Vagina (tissue), 2 donors: ENCODE data around the gene AMOT. TPM values are rescaled to one million over a fixed set of nuclear protein-coding genes. Genes with fewer than 3 reads are reported as not detected.

Experiments used
- DNase-seq, 2 donors: peaks; one replicate each; pipeline ENCODE4 v3.0.0-alpha.2; 2017; ENCODE audit errors: extremely low spot score in 2 of 2
- H3K27ac ChIP-seq: fragments of 200-600 bp; sonication (generic); one replicate; pipeline ENCODE4 v1.5.1; 2019
- H3K27me3 ChIP-seq: fragments of 200-600 bp; sonication (generic); one replicate; pipeline ENCODE4 v1.5.1; 2019
- H3K36me3 ChIP-seq, 2 donors: fragments of 200-600 bp; sonication (generic); one replicate each; pipeline ENCODE4 v1.5.1; 2017 to 2019
- H3K4me1 ChIP-seq: fragments of 200-600 bp; sonication (generic); one replicate; pipeline ENCODE4 v1.5.1; 2019
- H3K4me3 ChIP-seq, 2 donors: fragments of 200-600 bp; sonication (generic); 1 replicate in 1 of 2; 2 replicates in 1 of 2; pipeline ENCODE4 v1.5.1; 2016 to 2019
- H3K9me3 ChIP-seq: fragments of 200-600 bp; sonication (generic); one replicate; pipeline ENCODE4 v1.5.1; 2019
- POLR2A ChIP-seq, 2 donors: fragments of 450-650 bp; IDR thresholded peaks; one replicate each; pipeline ENCODE4 v1.6.1; 2017; ENCODE audit warnings: antibody characterized with exemption in 2 of 2, mild to moderate bottlenecking in 2 of 2, moderate library complexity in 2 of 2
- POLR2AphosphoS5 ChIP-seq, 2 donors: sonication (generic); formaldehyde crosslinking; IDR thresholded peaks; one replicate each; pipeline ENCODE4 v1.9.0; 2017; ENCODE audit warnings: antibody characterized with exemption in 2 of 2, mild to moderate bottlenecking in 2 of 2, low read depth in 1 of 2; ENCODE audit not compliant: insufficient read depth in 1 of 2
- intact Hi-C: fragments of 100-400 bp; cut with DNase I; formaldehyde crosslinking; loops from one replicate; pipeline ENCODE4 v1.15.1; 2023
- total RNA-seq: library from RNA; depleted of rRNA; stranded (reverse); fragments of >200 nt; gene quantifications from one replicate; pipeline ENCODE4 v1.2.3, GENCODE V29; 2016
- TF ChIP-seq, protein P1 (sequence below), 3 experiments: fragments of 450-650 bp in 2 of 3; fragments of 200-600 bp in 1 of 3; sonication (generic) in 1 of 3; IDR thresholded peaks; one replicate each; pipeline ENCODE4 v1.5.1; 2017 to 2019; ENCODE audit warnings: antibody characterized with exemption in 3 of 3, mild to moderate bottlenecking in 2 of 3, moderate library complexity in 2 of 3

The AMOT gene
- total RNA-seq, 1 donor from 2014 or later = 9.8 TPM

DNA sequence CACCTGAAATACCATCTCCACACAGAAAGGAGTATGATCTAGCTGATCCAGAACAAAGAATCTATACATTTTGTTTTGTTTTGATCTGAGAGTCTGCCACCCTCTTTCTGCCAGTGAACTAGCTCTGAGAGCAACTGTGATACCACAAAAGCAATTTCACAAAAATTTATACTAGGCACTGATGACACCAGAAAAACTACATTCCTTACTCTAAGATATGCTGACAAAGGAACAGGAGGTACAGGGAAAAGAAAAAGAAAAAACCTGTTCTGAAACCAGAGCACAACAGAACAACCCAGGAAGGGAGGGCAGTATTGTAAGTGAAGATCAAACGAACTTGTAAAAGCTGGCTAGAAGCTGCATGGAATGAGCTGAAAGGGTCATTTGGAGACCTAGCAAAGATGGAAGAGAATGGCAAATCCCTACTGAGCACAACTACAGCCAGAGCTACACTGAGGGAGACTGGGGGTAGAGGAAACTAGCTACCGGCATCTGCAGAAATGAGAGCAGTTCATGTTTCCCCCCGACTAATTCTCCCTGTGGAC lies 31.9 kb downstream of the AMOT start:
- H3K36me3 ChIP-seq = peaks cover 0 to 5% of the 10 kb centered on the region in 2 donors
- no peak for TF ChIP-seq POLR2A (IDR thresholded peaks at IDR 0.05)
- no peaks in the 10 kb centered on the region for H3K4me1 ChIP-seq
- DNase-seq = no peak
- no peaks in the 10 kb centered on the region for H3K27me3 ChIP-seq
- H3K9me3 ChIP-seq = no peaks in the 10 kb centered on the region
- H3K4me3 ChIP-seq = no peak overlapping the region
- intact Hi-C loops = no loop called here
- no peak overlapping the region for H3K27ac ChIP-seq

DNA sequence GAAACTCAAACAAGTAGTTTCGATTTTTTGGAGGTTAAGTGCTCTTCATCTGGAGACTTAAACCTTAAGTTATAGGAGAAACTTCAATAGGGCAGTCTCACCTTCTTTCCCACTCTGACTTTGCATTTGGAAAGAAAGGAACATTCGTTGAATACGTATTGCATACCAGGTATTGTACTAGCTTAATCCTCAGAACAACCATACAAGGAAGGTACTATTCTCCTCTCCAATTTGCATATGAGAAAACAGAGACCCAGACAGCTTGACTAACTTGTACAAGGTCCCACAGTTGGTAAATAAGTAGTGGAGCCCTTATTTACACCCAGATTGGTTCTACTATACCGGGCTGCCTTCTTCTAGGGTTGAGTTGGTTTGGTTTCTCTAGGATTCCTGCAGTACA lies 32.6 kb downstream of the AMOT start:
- TF ChIP-seq POLR2A (IDR thresholded peaks at IDR 0.05) (no peak), POLR2AphosphoS5 (IDR thresholded peaks at IDR 0.05; ENCODE audit: insufficient read depth in 1 of 2, low read depth in 1 of 2) (no peak)
- TF ChIP-seq, protein P1, sequence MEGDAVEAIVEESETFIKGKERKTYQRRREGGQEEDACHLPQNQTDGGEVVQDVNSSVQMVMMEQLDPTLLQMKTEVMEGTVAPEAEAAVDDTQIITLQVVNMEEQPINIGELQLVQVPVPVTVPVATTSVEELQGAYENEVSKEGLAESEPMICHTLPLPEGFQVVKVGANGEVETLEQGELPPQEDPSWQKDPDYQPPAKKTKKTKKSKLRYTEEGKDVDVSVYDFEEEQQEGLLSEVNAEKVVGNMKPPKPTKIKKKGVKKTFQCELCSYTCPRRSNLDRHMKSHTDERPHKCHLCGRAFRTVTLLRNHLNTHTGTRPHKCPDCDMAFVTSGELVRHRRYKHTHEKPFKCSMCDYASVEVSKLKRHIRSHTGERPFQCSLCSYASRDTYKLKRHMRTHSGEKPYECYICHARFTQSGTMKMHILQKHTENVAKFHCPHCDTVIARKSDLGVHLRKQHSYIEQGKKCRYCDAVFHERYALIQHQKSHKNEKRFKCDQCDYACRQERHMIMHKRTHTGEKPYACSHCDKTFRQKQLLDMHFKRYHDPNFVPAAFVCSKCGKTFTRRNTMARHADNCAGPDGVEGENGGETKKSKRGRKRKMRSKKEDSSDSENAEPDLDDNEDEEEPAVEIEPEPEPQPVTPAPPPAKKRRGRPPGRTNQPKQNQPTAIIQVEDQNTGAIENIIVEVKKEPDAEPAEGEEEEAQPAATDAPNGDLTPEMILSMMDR (IDR thresholded peaks at IDR 0.05) = no peak
- no peak overlapping the region for H3K4me3 ChIP-seq
- DNase-seq = no peak
- no peaks in the 10 kb centered on the region for H3K4me1 ChIP-seq
- H3K27me3 ChIP-seq = no peaks in the 10 kb centered on the region
- H3K27ac ChIP-seq = no peak overlapping the region
- intact Hi-C loops = no loop called here
- peaks cover 0 to 5% of the 10 kb centered on the region in 2 donors for H3K36me3 ChIP-seq
- no peaks in the 10 kb centered on the region for H3K9me3 ChIP-seq

DNA sequence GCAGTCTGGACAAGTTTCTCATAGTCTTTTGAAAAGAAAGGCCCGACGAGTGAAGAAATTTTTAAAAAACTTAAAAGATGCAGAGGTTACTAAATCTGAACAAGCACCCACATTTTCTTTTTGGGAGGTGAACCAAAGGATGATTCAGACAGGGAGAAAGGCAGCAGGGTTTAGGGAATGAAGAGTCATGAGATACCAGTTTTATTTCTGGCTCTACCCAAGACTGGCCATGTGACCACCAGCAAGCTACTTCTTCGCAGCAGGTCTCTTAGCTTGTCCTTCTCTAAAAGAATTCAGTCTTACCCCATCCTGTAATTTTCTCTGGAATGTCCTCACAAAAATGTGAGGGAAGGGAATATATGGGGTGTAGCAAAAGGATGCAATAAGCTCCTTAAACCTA lies 37.6 kb downstream of the AMOT start:
- H3K9me3 ChIP-seq = no peaks in the 10 kb centered on the region
- no peak for TF ChIP-seq POLR2AphosphoS5 (IDR thresholded peaks at IDR 0.05; ENCODE audit: insufficient read depth in 1 of 2, low read depth in 1 of 2)
- TF ChIP-seq POLR2A (IDR thresholded peaks at IDR 0.05) = no peak
- TF ChIP-seq, protein P1 (IDR thresholded peaks at IDR 0.05) = no peak
- no peak overlapping the region for H3K4me3 ChIP-seq
- H3K27me3 ChIP-seq = no peaks in the 10 kb centered on the region
- H3K27ac ChIP-seq = no peak overlapping the region
- no peak for DNase-seq
- intact Hi-C loops = no loop called here
- H3K36me3 ChIP-seq = peaks cover 0 to 5% of the 10 kb centered on the region in 2 donors
- no peaks in the 10 kb centered on the region for H3K4me1 ChIP-seq

DNA sequence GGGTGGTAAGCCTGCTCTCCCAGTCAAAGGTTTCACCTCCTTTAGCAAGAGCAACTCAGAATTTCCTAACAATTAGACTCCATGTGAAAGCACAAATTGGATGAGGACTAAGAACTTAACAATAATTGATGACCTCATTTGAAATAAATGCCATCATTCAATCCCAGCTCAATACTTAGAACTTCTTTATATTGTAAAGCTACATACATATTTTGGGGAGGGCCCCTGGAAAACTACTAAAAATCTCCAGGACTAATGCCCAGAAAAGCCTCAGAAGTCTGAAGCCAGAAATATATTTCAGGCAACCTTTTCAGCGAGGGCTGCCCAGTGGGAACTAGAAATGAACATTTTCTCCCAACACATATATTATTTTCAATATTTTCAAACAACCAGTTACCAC lies 38.1 kb downstream of the AMOT start:
- TF ChIP-seq, protein P1 (IDR thresholded peaks at IDR 0.05) = no peak
- TF ChIP-seq POLR2AphosphoS5 (IDR thresholded peaks at IDR 0.05; ENCODE audit: insufficient read depth in 1 of 2, low read depth in 1 of 2) (no peak), POLR2A (IDR thresholded peaks at IDR 0.05) (no peak)
- intact Hi-C loops = no loop called here

DNA sequence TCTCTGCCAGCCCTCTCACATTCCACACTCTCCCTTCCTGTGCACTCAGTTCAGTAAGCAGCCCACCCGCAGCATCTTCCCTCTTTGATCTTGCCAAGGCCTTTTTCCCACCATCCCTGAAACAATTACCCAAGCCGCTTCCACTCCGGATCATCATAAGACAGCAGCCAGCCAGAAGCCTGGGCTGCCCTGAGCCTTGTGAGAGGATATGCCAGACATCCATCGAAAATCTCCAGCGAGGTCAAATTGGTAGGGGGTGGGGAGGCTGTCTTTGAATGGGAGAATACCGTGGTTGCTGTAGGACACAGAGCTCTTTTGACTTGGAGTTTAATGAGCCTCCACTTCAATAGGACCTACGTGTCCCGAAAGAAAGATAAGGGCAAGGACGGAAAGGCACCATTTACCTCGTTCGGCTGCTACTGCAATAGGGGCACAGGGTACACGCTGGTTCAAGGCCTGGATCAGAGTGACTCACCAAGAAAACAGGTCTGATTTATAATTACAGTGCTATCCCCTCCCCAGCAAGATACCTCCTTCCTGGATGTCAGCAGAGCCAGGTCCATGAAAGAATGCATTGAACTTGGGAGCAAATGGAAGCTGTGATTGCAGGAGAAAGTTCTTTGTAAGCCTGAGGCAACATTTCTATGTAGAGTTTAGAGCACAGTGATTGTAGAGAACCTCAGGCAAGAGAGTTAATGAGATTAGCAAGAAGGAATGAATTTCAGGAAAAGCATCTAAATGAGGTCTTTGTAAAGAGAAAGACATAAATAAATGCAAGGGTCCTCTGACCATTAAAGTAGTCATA lies 39.5 kb downstream of the AMOT start:
- H3K4me1 ChIP-seq = no peaks in the 10 kb centered on the region
- intact Hi-C loops = no loop called here
- DNase-seq = no peak
- no peaks in the 10 kb centered on the region for H3K27me3 ChIP-seq
- H3K36me3 ChIP-seq = no peaks in the 10 kb centered on the region
- no peak overlapping the region for H3K4me3 ChIP-seq
- no peak overlapping the region for H3K27ac ChIP-seq
- no peak for TF ChIP-seq POLR2AphosphoS5 (IDR thresholded peaks at IDR 0.05; ENCODE audit: insufficient read depth in 1 of 2, low read depth in 1 of 2)
- no peak for TF ChIP-seq POLR2A (IDR thresholded peaks at IDR 0.05)
- H3K9me3 ChIP-seq = no peaks in the 10 kb centered on the region

More for the DNA sequence above, 38.1 kb downstream of the AMOT start:
- H3K9me3 ChIP-seq = no peaks in the 10 kb centered on the region
- no peaks in the 10 kb centered on the region for H3K27me3 ChIP-seq
- H3K27ac ChIP-seq = no peak overlapping the region
- no peak for DNase-seq
- H3K4me1 ChIP-seq = no peaks in the 10 kb centered on the region
- H3K36me3 ChIP-seq = peaks cover 0 to 2% of the 10 kb centered on the region in 2 donors
- no peak overlapping the region for H3K4me3 ChIP-seq

DNA sequence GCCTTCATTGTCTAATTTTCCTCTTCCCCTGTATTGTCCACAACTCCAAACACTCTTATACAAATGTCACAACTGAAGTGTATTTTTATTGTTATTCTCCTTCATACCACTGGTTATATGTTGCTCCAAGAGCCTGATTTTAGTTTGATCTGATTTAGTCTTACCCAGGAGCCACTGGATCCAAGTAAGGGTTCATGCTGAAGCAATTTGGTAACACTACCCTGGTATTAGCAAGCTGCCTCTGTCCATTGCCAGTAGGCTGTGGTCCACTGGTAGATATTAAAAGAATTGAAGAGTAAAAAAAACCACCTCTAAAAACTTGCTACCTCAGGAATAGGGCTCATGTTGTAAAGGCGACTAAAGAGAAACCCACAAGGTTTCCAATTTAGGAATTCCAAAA lies 41.2 kb downstream of the AMOT start:
- TF ChIP-seq POLR2A (IDR thresholded peaks at IDR 0.05) (no peak), POLR2AphosphoS5 (IDR thresholded peaks at IDR 0.05; ENCODE audit: insufficient read depth in 1 of 2, low read depth in 1 of 2) (no peak)
- TF ChIP-seq, protein P1 (IDR thresholded peaks at IDR 0.05) = no peak
- no peaks in the 10 kb centered on the region for H3K9me3 ChIP-seq
- intact Hi-C loops = no loop called here
- H3K36me3 ChIP-seq = no peaks in the 10 kb centered on the region
- no peak overlapping the region for H3K4me3 ChIP-seq
- no peaks in the 10 kb centered on the region for H3K4me1 ChIP-seq
- H3K27me3 ChIP-seq = no peaks in the 10 kb centered on the region
- no peak for DNase-seq
- no peak overlapping the region for H3K27ac ChIP-seq
